BE2C (cell line): ENCODE data around the gene CNIH2.
A peak's percentile ranks its signal among the peaks of the same experiment; 100 is the strongest.

Source experiments
- DNase-seq: peaks from one replicate; pipeline ENCODE4 v3.0.0-alpha.2; 2020
- H3K27me3 ChIP-seq: fragments of 250-450 bp; sonication (Bioruptor Pico); 2 replicates; pipeline ENCODE4 v1.5.1; 2020; ENCODE audit warnings: mild to moderate bottlenecking
- H3K36me3 ChIP-seq: fragments of 250-450 bp; sonication (Bioruptor Pico); 2 replicates; pipeline ENCODE4 v1.5.1; 2020; ENCODE audit warnings: mild to moderate bottlenecking
- H3K4me1 ChIP-seq: fragments of 250-450 bp; sonication (Bioruptor Pico); 2 replicates; pipeline ENCODE4 v1.5.1; 2020
- H3K4me3 ChIP-seq: 2 replicates; pipeline ENCODE4 v1.5.1; 2011; ENCODE audit warnings: low read depth, low read length
- H3K9me3 ChIP-seq: fragments of 250-450 bp; sonication (Bioruptor Pico); 2 replicates; pipeline ENCODE4 v1.5.1; 2020
- CTCF ChIP-seq: IDR thresholded peaks from 2 replicates; pipeline ENCODE4 v1.5.1; 2012; ENCODE audit warnings: mild to moderate bottlenecking, low read depth, low read length

CNIH2 gene

GRCh38 chr11:66278363-66279091 lies 552 bp downstream of the CNIH2 start:
- H3K4me3 ChIP-seq, result peak overlapping the region; percentile 45
- peaks cover 29% of the 10 kb centered on the region for H3K4me1 ChIP-seq
- peaks cover 29% of the 10 kb centered on the region for H3K36me3 ChIP-seq
- no peak for TF ChIP-seq CTCF
- no peaks in the 10 kb centered on the region for H3K27me3 ChIP-seq
- no peaks in the 10 kb centered on the region for H3K9me3 ChIP-seq
- DNase-seq, result no peak

GRCh38 chr11:66279092-66279734 lies 1.2 kb downstream of the CNIH2 start:
- H3K36me3 ChIP-seq, result peaks cover 24% of the 10 kb centered on the region
- no peak for TF ChIP-seq CTCF
- no peak for DNase-seq
- no peaks in the 10 kb centered on the region for H3K27me3 ChIP-seq
- H3K4me1 ChIP-seq, result peaks cover 29% of the 10 kb centered on the region
- no peak overlapping the region; the same call in 1 of the 2 replicates for H3K4me3 ChIP-seq
- H3K9me3 ChIP-seq, result no peaks in the 10 kb centered on the region

- H3K27me3 ChIP-seq, result no peaks in the 10 kb centered on the region
- no peaks in the 10 kb centered on the region for H3K9me3 ChIP-seq
- no peak for TF ChIP-seq CTCF
- H3K4me3 ChIP-seq, result no peak overlapping the region
- H3K36me3 ChIP-seq, result peaks cover 27% of the 10 kb centered on the region
- DNase-seq, result peak; percentile 59
- peaks cover 29% of the 10 kb centered on the region for H3K4me1 ChIP-seq
These were observed 2.5 kb downstream of the CNIH2 start for GRCh38 chr11:66280428-66280827.

GRCh38 chr11:66281001-66281400 lies 3.0 kb downstream of the CNIH2 start:
- Histone ChIP-seq H3K4me1 (peaks cover 29% of the 10 kb centered on the region), H3K27me3 (no peaks in the 10 kb centered on the region), H3K9me3 (no peaks in the 10 kb centered on the region), H3K4me3 (no peak overlapping the region), H3K36me3 (peaks cover 23% of the 10 kb centered on the region; the same call in 1 of the 2 replicates)
- DNase-seq, result no peak
- TF ChIP-seq CTCF, result no peak

- Histone ChIP-seq H3K9me3 (no peaks in the 10 kb centered on the region), H3K4me3 (no peak overlapping the region), H3K27me3 (no peaks in the 10 kb centered on the region), H3K4me1 (peaks cover 29% of the 10 kb centered on the region), H3K36me3 (peaks cover 26% of the 10 kb centered on the region; the same call in 1 of the 2 replicates)
- DNase-seq, result no peak
- no peak for TF ChIP-seq CTCF
These were observed 3.9 kb downstream of the CNIH2 start for GRCh38 chr11:66281776-66282467.
